ENCODE measurements around the gene INAFM2.

GRCh38 chr15:40327457-40327856 is 4.0 kb downstream of the INAFM2 start:
- no peak for TF ChIP-seq POLR2AphosphoS5 (IDR thresholded peaks at IDR 0.05; ENCODE audit: low read depth, low read length)
- no peak for TF ChIP-seq REST (IDR thresholded peaks at IDR 0.05; ENCODE audit: insufficient read depth in 1 of 2, low read depth in 2 of 2, low read length in 2 of 2)
- no peak for TF ChIP-seq SIN3A (IDR thresholded peaks at IDR 0.05; ENCODE audit: borderline replicate concordance, insufficient read depth, low read length)
- no peak for TF ChIP-seq TAF1 (IDR thresholded peaks at IDR 0.05; ENCODE audit: borderline replicate concordance, insufficient read depth, low read length)
- no peak for TF ChIP-seq FOXP2 (optimal IDR thresholded peaks at IDR 0.05; ENCODE audit: borderline replicate concordance, extremely low read depth, extremely low read length, insufficient read depth)
